ENCODE measurements around the gene OR4D9.
"Not testable (repeated sequence)": the region's sequence is repeated elsewhere in the genome, so short reads cannot be mapped to it uniquely, and the experiment has no call there.

The OR4D9 gene

DNA sequence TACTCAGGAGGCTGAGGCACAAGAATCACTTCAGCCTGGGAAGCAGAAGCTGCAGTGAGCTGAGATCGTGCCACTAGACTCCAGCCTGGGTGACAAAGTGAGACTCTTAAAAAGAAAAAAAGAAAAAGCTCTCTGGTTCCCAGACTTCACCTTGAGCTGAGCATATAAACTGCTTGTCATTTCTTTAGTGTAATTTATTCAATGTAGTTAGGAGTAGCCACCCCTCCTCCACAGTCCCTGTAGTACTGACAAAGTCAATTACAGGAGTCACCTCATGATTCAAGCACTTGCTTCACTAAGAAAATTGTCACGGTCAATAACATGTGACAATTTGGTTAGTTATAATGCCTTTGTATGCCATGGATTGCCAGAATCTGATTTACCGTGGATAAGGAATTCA is 31.0 kb upstream of the OR4D9 start:
- Histone ChIP-seq H3K4me1 (ENCODE audit: insufficient read depth, poor library complexity, severe bottlenecking) (no peaks in the 10 kb centered on the region), H3K27ac (ENCODE audit: poor library complexity, severe bottlenecking) (no peak overlapping the region), H3K27me3 (ENCODE audit: insufficient read depth, poor library complexity, severe bottlenecking) (no peaks in the 10 kb centered on the region), H3K4me3 (ENCODE audit: severe bottlenecking) (no peak overlapping the region), H3K9me3 (ENCODE audit: severe bottlenecking) (no peaks in the 10 kb centered on the region), H3K36me3 (ENCODE audit: low read depth) (no peaks in the 10 kb centered on the region)
- no peak for TF ChIP-seq CTCF (IDR thresholded peaks at IDR 0.05; ENCODE audit: poor library complexity, severe bottlenecking)
- ATAC-seq (ENCODE audit: low read depth) (no peak), DNase-seq (ENCODE audit: low spot score) (no peak)

GRCh38 chr11:59501931-59502330 is 9.4 kb upstream of the OR4D9 start:
- no peak overlapping the region for H3K4me3 ChIP-seq (ENCODE audit: severe bottlenecking)
- H3K9me3 ChIP-seq (ENCODE audit: severe bottlenecking) = no peaks in the 10 kb centered on the region
- ATAC-seq (ENCODE audit: low read depth) (no peak), DNase-seq (ENCODE audit: low spot score) (no peak)
- H3K27ac ChIP-seq (ENCODE audit: poor library complexity, severe bottlenecking) = no peak overlapping the region
- no peaks in the 10 kb centered on the region for H3K36me3 ChIP-seq (ENCODE audit: low read depth)
- TF ChIP-seq CTCF (IDR thresholded peaks at IDR 0.05; ENCODE audit: poor library complexity, severe bottlenecking) = no peak
- H3K4me1 ChIP-seq (ENCODE audit: insufficient read depth, poor library complexity, severe bottlenecking) = no peaks in the 10 kb centered on the region
- H3K27me3 ChIP-seq (ENCODE audit: insufficient read depth, poor library complexity, severe bottlenecking) = no peaks in the 10 kb centered on the region

DNA sequence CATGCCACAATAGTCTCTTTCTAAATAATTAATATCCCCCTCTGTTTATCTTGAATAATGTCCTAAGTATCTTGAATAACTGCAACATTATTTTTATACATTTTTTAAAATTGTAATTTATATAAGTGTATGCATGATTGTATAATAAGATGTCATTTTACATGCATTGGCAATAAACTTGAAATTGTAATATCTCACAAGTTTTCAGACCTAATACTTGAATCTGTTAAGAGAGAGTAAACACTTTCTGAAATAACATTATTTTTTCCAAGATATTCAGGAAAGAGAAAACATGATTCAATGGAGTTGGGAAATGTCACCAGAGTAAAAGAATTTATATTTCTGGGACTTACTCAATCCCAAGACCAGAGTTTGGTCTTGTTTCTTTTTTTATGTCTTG is 8.1 kb upstream of the OR4D9 start, which contains the start of gene OR4D11:
Gene OR4D11 (plus strand): TSS at position 301 of the 400 bp plus-strand sequence. CDS start 0 bp downstream, at position 301.
- no peak for ATAC-seq (ENCODE audit: low read depth)
- no peaks in the 10 kb centered on the region for H3K4me1 ChIP-seq (ENCODE audit: insufficient read depth, poor library complexity, severe bottlenecking)
- no peak within 1 kb of the TSS for H3K4me3 ChIP-seq (ENCODE audit: severe bottlenecking)
- no peaks in the 10 kb centered on the region for H3K27me3 ChIP-seq (ENCODE audit: insufficient read depth, poor library complexity, severe bottlenecking)
- DNase-seq (ENCODE audit: low spot score) = no peak
- H3K36me3 ChIP-seq (ENCODE audit: low read depth) = no peaks in the 10 kb centered on the region
- no peak within 1 kb of the TSS for H3K27ac ChIP-seq (ENCODE audit: poor library complexity, severe bottlenecking)
- TF ChIP-seq CTCF (IDR thresholded peaks at IDR 0.05; ENCODE audit: poor library complexity, severe bottlenecking) = no peak
- H3K9me3 ChIP-seq (ENCODE audit: severe bottlenecking) = no peaks in the 10 kb centered on the region

- H3K9me3 ChIP-seq (ENCODE audit: severe bottlenecking) = no peaks in the 10 kb centered on the region
- H3K4me3 ChIP-seq (ENCODE audit: severe bottlenecking) = no peak overlapping the region
- no peak for DNase-seq (ENCODE audit: low spot score)
- no peaks in the 10 kb centered on the region for H3K27me3 ChIP-seq (ENCODE audit: insufficient read depth, poor library complexity, severe bottlenecking)
- H3K4me1 ChIP-seq (ENCODE audit: insufficient read depth, poor library complexity, severe bottlenecking) = no peaks in the 10 kb centered on the region
- TF ChIP-seq CTCF (IDR thresholded peaks at IDR 0.05; ENCODE audit: poor library complexity, severe bottlenecking) = no peak
- no peak for ATAC-seq (ENCODE audit: low read depth)
- no peak overlapping the region for H3K27ac ChIP-seq (ENCODE audit: poor library complexity, severe bottlenecking)
- H3K36me3 ChIP-seq (ENCODE audit: low read depth) = no peaks in the 10 kb centered on the region
Measured at GRCh38 chr11:59511675-59512074, 336 bp downstream of the OR4D9 start.

DNA sequence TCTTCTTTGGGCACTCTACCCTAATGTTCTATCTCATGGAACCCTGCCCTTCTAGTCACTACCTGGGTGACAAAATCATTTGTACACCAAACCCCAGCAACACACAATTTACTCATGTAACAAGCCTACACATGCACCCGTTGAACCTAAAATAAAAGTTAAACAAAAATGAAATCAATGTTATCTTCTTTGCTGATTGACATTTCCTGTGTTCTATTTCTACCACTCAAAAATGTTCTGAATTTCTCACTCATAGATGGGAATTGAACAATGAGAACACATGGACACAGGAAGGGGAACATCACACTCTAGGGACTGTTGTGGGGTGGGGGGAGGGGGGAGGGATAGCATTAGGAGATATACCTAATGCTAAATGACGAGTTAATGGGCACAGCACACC is 8.8 kb downstream of the OR4D9 start:
- H3K27me3 ChIP-seq (ENCODE audit: insufficient read depth, poor library complexity, severe bottlenecking); H3K4me3 ChIP-seq (ENCODE audit: severe bottlenecking); H3K9me3 ChIP-seq (ENCODE audit: severe bottlenecking); H3K4me1 ChIP-seq (ENCODE audit: insufficient read depth, poor library complexity, severe bottlenecking); H3K27ac ChIP-seq (ENCODE audit: poor library complexity, severe bottlenecking); H3K36me3 ChIP-seq (ENCODE audit: low read depth); DNase-seq (ENCODE audit: low spot score); ATAC-seq (ENCODE audit: low read depth): not testable (repeated sequence)
